Measurements from ENCODE around the gene EMILIN2. TPM values are rescaled to one million over a fixed set of nuclear protein-coding genes. Genes with fewer than 3 reads are reported as not detected.
A peak's percentile ranks its signal among the peaks of the same experiment; 100 is the strongest.
"Not testable (repeated sequence)": the region's sequence is repeated elsewhere in the genome, so short reads cannot be mapped to it uniquely, and the experiment has no call there.

EMILIN2 gene
- total RNA-seq, 1 experiment from 2014 or later: 5.4 TPM

DNA sequence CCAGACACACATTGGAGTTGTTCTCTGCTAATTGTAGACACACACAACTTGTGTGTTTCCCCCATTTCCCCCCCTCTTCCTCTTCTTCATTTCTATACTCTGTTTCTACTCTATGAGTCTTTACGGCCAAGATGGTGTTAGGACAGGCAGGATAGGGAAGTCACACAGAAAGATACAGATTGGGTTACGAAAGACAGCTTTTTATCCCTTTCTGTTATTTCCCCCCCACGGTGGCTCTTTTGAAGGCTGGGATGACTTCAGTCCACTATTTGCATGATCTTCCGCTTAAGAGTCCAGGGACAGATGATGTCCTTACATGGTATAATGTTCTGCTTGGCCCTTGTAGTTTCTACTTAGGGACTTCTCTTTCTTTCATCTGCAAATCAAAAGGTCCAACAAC is 1.6 kb upstream of the EMILIN2 start:
- no peak for DNase-seq (ENCODE audit: low read depth)

DNA sequence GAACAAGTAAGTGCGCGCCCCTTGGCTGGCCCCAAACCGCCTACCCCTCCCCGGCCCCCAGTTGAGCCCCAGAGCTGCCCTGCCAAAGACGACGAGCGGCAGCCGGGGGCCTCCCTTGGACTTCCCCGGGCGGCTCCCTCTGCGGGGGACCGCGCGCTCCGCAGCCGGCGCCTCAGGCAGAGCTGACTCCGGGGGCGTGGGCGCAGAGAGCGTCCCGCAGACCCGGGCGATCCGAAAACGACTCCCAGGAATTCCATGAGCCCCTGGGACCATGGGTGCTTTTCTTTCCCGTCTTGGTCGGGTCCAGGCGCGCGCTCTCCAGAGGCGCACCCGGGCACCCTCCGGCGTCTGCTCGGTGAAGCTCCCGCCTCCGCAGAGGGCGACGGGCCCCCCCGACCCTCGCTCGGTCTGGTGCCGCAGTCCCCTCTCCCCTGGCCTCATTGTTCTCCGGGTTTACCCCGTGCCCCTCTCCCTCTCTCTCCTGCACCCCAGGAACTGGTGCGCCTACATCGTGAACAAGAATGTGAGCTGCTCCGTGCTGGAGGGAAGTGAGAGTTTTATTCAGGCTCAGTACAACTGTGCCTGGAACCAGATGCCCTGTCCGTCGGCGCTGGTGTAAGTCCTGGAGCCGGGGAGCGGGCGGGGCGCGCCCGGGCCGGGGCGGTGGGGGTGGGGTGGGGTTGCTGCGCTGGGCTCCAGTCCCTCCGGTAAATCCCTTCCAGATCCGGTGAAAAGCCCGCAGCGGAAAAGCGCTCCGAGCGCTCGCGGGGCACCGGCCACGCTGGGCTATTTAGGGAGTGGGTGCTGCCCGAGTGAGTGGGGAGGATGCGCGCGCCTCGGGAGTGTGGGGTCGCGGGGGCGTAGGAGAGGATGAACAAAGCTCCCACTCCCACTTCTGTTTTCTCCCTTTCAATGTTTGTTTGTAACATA is 776 bp downstream of the EMILIN2 start:
- no peak for DNase-seq (ENCODE audit: low read depth)

DNA sequence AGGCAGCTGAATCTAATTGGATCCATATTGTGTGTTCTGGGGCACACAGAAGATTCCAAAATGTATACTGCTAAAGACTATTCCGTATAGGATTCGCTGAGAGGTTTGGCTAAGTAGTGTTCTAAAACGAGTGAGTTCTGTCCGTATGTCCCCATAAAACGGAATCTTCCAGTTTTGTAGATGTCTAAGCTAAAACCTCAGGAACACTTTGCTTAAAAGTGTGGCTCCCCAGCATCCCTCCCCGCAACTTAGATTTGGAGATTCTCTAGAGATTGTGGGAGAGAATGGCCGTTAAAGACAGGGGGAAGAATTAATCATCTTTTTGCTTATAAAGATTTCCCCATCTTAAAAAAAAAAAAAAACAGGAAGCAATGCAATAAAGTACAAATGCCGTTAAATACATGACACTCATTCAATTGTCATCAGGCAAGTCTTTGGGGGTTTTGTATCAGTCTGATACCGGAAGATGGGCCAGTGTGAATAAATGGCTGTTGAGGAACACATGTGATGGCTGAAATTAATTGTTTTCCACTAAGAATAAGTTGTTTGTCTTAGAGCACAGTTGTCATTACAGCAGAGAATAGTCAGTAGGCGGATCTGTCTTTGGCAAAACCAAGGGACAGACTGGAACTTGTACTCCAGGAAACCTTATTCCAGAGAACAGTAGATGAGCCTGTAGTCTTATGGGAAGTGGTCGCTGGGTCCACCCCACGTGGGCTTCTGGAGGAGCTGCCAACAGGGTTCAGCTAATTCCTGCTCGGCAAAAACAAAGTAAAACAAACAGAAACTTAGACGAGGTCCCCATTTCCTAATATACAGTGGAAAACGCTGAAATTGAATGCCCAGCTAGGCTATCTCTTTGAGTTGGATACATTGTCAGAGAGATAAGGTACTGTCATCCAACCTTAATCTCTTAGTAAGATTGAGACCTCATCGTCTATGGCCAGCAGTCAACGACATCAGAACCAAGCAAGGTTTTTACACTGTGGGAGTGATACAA is 1.7 kb downstream of the EMILIN2 start:
- no peak for DNase-seq (ENCODE audit: low read depth)

DNA sequence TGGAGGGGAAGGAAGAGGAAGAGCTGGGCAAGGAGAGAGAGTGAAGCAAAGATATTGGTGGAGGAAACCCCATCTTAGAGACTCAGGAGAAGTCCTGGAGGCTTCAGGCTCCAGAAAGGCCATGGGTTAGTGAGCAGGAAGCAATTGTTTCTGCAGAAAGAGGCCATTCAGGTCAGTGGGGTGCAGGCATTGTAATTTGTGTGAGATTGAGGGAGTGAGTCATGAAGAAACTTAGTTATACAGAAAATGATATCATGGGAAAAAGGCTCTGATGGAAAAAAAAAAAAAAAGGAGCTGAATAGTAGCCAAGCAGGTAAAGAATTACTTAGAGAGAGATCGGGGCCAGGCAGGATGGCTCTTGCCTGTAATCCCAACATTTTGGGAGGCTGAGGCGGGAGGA is 4.0 kb downstream of the EMILIN2 start:
- no peak for DNase-seq (ENCODE audit: low read depth)

DNA sequence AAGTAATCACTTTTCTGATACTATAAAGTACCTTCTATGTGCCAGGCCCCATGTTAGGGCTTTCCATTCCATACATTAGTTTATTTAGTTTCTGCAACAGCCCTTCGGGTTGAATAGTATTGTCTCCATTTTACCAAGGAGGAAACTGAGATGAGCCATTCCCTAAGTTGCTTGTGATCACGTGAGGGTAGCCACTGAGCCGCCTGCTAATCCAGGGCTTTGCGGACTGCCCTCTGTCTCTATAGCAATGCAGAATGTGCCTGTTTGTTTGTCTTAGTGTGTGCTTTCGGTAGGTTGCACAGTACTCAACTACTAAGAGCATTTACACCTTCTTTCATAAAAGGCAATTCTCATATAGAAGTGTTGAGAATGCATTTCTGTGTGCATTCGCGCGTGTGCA is 5.0 kb downstream of the EMILIN2 start:
- no peak for DNase-seq (ENCODE audit: low read depth)

DNA sequence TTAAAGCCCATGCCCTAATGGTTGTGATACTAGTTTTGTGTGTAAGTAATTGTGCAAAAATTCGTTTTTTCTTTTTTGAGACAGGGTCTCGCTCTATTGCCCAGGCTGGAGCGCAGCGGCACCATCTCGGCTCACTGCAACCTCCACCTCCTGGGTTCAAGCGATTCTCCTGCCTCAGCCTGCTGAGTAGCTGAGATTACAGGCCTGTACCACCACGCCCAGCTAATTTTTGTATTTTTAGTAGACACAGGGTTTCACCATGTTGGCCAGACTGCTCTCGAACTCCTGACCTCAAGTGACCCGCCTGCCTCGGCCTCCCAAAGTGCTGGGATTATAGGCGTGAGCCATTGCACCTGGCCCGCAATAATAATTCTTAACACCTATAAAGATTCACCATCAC is 5.7 kb downstream of the EMILIN2 start:
- DNase-seq (ENCODE audit: low read depth): not testable (repeated sequence)

DNA sequence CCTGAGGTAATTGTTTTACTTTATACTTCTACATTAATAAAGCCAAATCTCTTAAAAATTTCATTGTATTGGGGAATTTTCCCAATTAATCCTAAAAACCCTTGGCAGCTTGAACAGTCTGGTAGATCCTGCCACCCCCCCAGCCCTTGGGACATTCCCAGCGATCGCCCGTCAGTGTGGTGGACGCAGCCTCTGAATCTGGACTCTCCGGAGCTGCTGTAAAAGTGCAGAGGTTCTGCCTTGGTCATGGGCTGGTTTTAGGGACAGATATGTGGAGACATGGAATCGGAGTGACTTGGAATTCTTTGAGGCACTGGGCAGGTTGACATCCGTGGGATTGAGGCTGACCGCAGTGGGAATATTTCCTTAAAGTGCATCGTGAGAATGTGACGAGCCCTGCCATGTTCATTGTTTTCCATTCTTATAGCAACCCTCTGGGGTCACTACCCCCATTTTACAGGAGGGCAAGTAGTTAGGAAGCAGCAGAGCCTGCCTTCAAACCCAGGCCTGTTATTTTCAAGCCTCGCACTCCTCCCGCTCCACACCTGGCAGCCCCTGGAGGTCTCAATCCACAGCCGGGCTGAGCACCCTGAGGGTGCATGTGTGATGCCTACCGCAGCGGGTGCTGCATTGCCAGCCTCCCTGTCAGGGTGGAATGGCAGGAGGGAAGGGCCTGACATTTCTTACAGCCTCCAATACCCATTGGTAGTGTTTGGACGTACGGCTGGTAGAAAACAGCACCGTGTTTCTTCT is 6.5 kb downstream of the EMILIN2 start:
- DNase-seq (ENCODE audit: low read depth): no peak

DNA sequence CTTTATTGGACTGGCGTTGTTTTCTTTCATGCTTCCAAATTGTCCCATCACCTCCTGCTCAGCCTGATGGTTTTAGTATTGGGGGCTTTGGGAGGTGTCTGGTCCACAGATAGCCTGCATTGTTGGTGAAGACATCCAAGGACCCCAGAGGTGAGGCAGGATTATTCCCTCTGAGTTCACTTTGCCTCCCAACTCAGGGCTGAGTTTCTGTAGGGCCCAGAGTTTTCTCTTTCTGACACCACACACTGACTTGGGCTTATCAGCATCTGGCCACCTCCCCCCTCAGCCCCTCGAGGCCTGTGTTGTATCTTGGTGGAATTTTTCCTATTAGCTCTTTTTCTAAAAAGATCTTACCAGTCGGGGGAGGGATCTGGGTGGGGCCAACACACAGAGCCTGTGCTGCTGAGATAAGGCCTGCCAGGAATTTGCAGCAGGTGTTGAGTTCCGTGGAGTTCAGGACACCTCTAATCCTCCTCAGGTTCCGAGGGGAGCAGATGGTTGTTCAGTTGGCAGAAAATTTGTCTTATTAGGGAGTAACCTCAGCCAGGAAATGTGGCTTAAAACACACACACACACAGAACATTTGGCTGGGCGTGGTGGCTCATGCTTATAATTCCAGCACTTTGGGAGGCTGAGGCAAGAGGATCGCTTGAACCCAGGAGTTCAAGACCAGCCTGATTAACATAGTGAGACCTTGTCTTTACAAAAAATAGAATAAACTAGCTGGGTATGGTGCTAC is 7.3 kb downstream of the EMILIN2 start:
- DNase-seq (ENCODE audit: low read depth): no peak

DNA sequence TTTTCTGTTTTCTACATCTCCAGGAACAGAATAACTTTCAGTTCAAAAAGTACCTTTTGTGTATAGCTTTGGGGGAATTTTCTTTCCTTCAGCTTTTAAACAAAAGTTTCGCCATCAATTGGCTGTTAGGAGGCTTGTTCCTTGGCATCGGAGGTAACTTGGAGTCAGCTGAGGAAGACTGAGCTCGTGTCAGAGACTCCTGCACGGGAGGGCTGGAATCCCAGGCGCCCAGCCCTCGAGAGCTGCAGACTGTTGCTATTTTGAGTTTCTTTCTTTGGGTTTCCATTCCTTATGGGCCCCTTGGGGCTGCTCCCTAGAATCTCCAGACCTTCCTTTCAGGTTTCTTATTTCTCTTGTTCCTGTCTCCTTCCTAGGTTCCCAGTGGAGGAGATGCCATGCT is 8.1 kb downstream of the EMILIN2 start:
- no peak for DNase-seq (ENCODE audit: low read depth)

DNA sequence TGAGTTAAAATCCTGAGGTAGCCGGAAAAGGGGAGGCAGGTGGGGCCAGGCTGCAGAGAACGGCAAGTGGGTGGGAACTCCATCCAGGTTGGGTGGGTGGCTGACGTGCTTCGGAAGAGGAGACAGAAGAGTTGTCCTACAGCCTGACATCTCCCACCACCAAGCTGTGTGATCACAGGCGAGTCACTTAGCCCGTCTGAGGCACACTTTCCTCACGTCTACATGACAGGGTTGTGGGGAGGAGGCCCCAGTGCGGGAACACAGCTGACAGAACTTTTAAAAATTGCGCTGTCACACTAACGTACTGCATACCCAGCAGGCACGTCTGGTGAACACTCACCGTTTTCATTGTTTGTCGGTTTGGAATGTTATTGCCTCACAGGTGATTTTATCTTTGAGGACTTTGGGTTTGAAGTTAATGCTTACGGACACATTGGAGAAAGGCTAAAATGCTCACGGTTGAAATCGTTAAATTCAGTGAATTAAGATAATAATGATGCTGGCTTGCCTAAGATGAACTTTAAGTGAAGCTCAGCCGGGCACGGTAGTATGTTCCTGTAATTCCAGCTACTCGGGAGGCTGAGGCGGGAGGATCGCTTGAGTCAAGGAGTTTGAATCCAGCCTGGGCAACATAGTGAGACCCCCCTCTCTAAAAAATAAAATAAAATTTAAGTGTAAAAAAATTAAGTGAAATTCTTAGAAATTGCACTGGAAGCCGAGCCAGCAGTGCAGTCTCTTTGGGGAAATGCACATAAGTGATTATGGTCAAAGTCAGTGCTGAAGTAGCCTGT is 8.9 kb downstream of the EMILIN2 start:
- DNase-seq (ENCODE audit: low read depth): no peak

DNA sequence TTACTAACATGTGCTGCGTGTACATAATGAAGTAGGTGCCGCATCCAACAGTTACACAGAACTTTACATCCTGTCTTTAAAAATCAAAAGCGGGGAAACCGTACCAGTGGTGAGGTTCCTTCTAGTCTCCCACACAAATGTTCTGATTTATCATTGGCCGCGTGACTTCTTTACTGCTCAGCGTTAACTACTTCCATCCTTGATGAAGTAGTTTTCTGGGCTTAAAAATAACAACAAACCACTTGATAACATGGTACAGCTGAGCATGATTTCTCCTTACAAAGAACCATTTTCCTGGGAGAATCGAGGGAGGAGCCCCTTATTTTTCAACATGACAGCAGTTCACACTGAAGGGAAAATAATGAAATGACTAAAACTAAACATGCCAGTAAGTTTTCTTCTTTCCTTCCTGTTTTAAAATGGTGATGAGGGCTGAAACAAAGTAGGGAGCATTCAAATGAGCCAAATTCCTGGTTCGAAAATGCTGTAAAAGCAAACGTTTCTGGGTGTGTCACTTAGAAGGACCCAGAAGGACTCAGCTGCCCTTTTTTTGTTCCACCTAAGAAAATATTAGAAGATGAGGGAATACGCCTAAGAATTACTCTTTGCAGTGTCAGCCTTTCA is 9.9 kb downstream of the EMILIN2 start:
- DNase-seq (ENCODE audit: low read depth): no peak

DNA sequence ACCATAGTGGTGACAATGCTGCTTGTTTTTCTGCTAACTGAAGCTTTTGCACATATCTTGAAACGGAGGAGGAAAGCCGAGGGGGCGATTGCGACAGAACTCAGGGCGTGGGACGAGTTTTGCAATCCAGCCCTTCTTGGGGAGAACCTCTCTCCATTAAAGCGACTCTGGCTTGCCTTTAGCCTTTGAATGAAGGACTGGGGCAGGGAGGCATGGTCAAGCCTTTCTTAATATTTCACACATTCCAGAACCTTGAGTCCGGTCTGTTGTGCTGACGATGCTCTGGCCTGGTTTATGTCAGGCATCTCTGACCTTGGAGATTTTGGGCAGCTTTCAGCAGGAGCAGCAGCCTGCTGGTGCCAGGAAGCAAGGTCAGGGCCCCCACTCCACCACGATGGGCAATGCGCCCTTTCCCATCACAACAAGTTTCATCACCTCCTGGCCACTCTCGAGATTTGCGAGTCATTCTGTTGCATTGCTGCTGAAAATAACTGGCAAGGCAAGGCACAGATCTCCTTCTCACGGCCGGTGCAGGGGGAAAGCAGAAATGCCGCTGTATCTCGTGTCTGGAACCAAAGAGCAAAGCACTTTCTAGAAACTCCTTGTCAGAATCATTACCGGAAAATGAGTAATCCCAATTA is 10.8 kb downstream of the EMILIN2 start:
- DNase-seq (ENCODE audit: low read depth): peak; percentile 11

DNA sequence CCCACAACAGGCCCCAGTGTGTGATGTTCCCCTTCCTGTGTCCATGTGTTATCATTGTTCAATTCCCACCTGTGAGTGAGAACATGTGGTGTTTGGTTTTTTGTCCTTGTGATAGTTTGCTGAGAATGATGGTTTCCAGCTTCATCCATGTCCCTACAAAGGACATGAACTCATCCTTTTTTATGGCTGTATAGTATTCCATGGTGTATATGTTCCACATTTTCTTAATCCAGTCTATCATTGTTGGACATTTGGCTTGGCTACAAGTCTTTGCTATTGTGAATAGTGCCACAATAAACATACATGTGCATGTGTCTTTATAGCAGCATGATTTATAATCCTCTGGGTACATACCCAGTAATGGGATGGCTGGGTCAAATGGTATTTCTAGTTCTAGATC is 13.6 kb downstream of the EMILIN2 start:
- DNase-seq (ENCODE audit: low read depth): not testable (repeated sequence)

DNA sequence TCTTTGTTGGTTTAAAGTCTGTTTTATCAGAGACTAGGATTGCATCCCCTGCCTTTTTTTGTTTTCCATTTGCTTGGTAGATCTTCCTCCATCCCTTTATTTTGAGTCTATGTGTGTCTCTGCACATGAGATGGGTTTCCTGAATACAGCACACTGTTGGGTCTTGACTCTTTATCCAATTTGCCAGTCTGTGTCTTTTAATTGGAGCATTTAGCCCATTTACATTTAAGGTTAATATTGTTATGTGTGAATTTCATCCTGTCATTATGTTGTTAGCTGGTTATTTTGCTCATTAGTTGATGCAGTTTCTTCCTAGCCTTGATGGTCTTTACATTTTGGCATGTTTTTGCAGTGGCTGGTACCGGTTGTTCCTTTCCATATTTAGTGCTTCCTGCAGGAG is 17.2 kb downstream of the EMILIN2 start:
- not testable (repeated sequence) for DNase-seq (ENCODE audit: low read depth)

DNA sequence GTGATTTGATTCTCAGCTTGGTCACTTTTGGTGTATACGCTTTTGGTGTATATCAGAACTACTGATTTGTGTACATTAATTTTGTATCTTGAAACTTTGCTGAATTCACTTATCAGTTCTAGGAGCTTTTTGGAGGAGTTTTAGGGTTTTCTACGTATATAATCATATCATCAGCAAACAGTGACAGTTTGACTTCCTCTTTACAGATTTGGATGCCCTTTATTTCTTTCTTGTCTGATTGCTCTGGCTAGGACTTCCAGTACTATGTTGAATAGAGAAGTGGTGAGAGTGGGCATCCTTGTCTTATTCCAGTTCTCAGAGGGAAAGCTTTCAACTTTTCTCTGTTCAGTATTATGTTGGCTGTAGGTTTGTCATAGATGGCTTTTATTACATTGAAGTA is 19.7 kb downstream of the EMILIN2 start:
- not testable (repeated sequence) for DNase-seq (ENCODE audit: low read depth)

DNA sequence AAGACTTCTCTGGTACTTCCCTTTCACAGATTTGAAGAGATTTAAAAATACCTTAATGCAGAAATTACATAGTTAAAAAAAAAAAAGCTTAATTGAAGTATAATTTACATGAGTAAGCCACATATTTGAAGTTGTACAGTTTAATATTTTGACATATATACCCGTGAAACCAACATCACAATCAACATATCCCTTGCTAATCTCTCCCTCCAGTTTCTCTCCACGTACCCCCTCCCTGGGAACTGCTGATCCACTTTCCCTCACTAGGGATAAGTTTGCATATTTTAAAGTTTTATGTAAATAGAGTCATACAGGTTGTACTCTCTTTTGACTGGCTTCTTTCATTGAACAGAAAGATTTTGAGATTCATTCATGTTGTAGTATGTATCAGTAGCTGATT is 22.4 kb downstream of the EMILIN2 start:
- no peak for DNase-seq (ENCODE audit: low read depth)

DNA sequence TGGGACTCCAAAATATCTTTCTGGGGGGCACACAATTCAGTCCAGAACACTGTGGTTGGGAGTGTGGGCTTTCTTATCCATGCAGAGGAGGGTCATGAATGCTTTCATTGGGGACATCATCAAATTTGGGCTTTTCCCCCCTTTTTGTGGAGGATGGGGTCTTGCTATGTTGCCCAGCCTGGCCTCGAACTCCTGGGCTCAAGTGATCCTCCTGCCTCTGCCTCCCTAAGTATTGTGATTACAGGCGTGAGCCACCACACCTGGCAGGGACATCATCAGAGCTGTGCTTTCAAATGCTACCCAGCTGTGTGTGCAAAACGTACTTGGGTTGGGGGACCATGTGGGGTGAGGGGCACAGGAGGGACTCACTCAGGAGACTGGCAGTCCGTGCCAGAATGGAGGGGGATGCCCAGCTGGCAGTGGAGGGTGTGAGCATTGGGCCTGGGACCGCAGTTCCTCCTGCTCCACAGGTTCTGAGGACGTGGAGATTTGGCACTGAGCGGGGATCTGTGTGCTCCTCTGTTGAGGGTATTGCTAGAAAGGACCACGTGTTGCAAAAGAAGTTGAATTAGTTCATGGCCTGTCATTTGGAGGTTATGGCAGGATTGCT is 24.4 kb downstream of the EMILIN2 start:
- no peak for DNase-seq (ENCODE audit: low read depth)

DNA sequence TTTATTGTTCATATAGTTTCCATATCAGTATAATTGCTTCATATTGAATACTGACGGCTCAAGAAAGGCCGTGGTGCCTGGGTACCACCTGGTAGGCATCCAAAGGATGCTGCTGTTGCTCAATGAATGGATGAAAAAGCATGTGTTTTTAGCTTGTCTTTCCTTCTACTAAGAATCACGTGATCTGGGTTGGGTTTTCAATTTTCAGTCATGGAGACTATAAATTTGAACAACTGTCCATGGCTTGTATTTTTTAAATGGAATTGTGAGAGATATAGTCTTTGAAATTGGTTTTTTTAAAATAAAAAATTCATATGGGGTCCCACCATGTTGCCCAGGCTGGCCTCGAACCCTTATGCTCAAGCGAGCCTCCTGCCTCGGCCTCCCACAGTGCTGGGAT is 25.3 kb downstream of the EMILIN2 start:
- DNase-seq (ENCODE audit: low read depth): no peak

DNA sequence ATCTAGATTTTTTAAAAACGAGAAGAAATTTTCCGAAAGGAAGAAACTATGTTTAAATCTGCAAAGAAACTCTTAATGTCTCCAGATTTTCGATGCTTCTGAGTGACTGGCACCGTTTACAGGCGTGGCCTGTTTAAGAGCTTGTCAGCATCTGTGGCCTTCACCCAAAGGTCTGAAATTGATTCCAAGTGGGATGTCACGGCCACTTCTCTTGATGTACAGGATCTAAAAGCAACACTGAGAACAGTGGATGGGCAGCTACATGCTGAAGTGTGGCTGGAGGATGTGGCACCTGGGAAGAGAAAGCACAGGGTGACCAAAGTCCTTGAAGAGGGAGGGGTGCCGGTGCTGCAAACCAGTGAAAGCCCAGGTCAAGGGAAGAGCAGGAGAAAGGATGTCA is 28.0 kb downstream of the EMILIN2 start:
- no peak for DNase-seq (ENCODE audit: low read depth)

Measured in RPMI7951 (cell line).